DMS153 treated with DMSO at 0.1 percent for 48 hours (cell line): ENCODE results near the gene WNT9A.
"Not testable (repeated sequence)": the region's sequence is repeated elsewhere in the genome, so short reads cannot be mapped to it uniquely, and the experiment has no call there.

Source experiments
- DNase-seq: peaks from one replicate; lab custom pipeline; 2025; ENCODE audit not compliant: unreplicated experiment; lab: John Stamatoyannopoulos, UW

The WNT9A gene, protein sequence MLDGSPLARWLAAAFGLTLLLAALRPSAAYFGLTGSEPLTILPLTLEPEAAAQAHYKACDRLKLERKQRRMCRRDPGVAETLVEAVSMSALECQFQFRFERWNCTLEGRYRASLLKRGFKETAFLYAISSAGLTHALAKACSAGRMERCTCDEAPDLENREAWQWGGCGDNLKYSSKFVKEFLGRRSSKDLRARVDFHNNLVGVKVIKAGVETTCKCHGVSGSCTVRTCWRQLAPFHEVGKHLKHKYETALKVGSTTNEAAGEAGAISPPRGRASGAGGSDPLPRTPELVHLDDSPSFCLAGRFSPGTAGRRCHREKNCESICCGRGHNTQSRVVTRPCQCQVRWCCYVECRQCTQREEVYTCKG

DNA sequence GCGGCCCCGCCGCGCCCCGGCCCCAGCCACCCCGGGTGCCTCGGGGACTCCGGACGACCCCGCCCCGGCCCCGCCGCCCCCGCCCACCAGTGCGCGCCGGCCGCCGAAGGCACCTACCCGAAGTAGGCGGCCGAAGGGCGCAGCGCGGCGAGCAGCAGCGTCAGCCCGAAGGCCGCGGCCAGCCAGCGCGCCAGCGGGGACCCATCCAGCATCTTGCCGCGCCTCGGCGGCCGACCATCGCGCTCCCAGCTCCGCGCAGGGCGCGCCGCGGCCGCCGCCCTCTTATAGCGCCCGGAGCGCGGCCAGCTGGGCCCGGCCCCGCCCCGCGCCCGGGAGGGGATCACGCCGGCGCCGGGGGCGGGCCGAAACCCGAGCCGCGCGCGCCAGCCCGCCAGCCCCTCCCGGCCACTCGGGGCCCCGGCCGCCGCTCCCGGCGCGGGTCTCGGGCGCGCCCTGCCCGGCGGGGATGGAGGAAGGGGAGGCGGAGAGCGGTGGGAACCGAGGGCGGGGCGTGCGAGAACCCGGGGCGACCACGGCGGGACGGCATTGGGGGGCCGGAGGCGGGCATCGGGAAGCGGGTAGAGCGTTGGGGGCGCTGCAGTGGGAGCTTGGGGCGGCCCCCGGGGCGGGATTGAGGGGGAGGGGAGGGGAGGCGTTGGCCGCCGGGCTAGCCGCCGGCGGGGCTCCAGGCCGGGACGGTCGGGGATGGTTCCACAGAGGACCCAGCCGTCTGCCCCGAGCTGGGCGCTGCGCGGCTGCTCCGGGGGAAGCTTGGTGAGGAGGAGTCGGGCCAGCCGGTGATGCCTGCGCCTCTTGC lies at the start of gene WNT9A:
Gene WNT9A, minus strand, starts transcription at position 257 of the 817 bp plus-strand sequence. Its CDS starts 45 bp downstream, at position 212.
- peak; percentile 24 for DNase-seq

DNA sequence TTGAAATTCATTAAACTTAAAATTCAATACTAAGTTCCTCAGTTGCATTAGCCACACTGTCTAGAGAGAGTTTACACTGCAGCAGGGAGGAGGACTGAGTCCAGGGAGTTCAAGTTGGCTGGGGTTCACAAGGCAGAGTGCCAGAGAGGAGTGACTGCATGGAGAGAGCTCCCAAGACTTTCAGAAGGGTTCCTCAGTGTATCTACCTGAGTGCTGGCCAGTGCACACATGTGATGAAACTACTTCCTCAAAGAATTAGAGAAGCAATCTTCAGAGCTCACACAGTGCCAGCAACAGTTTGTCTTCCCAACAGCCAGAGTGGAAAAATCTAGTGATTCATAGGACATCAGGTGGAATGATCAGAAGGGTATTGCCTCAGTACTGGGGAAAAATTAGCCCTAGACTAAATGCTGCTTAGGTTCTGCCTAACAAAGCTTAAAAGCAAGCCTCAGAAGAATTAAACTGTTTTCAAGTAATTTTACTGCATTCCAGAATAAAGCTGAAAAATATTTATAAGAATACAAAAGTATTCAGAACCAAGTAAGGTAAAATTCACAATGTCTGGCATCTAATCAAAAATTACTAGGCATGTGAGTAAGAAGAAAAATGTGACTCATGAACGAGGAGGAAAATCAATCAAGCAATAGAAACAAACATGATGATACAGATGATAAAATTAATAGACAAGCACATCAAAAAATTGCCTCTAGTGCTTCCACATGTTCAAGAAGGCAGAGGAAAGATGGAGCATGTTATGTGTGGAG lies 48.6 kb upstream of the WNT9A start:
- no peak for DNase-seq

- no peak for DNase-seq
Measured at GRCh38 chr1:227994632-227995300, 47.0 kb upstream of the WNT9A start.

GRCh38 chr1:227987181-227987580 lies 39.4 kb upstream of the WNT9A start:
- no peak for DNase-seq

DNA sequence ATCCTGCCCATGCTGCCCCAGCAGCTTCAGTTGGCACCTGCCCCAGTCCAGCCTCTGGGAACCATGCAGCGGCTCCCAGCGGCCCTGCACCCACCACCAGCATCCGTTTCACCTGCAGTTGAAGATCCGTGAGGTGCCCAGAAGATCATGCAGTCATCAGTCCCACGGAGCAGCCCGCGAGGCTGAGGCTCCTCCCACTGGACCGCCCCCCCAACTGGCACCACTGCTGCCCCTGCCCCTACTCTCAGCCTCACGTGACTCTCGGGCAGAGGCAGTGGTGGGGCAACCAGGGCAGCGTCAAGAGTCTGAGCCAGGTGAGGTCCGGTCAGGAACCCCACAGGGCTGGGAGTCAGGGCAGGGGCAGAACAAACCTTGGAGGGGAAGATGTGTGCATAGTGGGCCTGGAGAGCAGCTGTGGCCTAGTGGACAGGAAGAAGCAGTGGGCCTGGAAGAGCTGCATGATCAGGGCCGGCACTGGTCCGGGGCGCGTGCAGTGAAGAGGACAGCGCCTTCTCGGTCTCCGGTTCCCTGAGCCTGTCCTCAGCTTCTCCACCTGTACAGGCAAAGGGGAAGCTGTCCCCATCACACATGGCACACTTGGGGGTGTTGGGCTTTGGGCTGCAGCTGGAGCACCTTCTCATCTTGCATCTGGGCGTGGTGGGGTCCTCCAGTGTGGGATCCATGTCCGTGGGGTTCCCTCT lies 28.0 kb upstream of the WNT9A start:
- DNase-seq = not testable (repeated sequence)

- not testable (repeated sequence) for DNase-seq
Measured at GRCh38 chr1:227973724-227974288, 26.1 kb upstream of the WNT9A start.

GRCh38 chr1:227972843-227973374 lies 25.2 kb upstream of the WNT9A start:
- DNase-seq = not testable (repeated sequence)

- DNase-seq = not testable (repeated sequence)
Measured at GRCh38 chr1:227972283-227972679, 24.5 kb upstream of the WNT9A start.

GRCh38 chr1:227971643-227972282 lies 24.0 kb upstream of the WNT9A start:
- not testable (repeated sequence) for DNase-seq

GRCh38 chr1:227971216-227971615 lies 23.5 kb upstream of the WNT9A start:
- DNase-seq = not testable (repeated sequence)

- not testable (repeated sequence) for DNase-seq
Measured at GRCh38 chr1:227970076-227970995, 22.6 kb upstream of the WNT9A start.

DNA sequence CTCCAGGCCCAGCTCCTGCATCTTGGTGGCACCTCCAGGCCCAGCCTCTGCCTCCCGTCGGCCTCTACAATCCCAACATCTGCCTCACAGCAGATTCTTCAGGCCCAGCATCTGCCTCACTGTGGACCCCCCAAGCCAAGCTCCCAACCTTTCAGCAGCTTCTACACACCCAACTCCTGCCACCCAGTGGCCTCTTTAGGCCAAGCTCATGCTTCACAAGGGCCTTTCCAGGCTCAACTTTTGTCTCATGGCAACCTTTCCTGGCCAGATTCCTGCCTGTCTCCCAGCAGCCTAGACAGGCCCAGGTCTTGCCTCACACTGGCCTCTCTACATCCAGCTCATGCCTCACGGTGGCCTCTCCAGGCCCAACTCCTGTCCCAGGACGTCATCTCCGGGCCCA lies 20.1 kb upstream of the WNT9A start:
- DNase-seq = not testable (repeated sequence)

DNA sequence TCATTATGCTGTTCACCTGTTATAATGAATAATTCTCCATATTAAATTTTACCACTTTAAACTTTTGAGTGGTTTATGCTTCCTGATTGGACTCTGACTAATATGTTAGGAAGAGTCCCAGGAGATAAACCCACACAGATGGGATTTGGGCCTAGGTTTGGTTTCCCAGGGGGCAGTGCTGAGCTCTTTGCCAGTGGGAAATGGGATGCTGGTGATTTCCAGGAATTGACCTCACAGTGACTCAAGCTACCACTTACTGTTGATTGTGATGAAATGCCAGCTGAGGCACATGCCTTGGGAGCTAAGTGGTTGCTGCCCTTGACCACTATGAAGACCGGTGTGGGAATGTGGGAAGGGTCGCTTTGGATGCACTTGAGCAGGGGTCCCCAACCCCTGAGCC lies 19.0 kb upstream of the WNT9A start:
- DNase-seq = not testable (repeated sequence)

DNA sequence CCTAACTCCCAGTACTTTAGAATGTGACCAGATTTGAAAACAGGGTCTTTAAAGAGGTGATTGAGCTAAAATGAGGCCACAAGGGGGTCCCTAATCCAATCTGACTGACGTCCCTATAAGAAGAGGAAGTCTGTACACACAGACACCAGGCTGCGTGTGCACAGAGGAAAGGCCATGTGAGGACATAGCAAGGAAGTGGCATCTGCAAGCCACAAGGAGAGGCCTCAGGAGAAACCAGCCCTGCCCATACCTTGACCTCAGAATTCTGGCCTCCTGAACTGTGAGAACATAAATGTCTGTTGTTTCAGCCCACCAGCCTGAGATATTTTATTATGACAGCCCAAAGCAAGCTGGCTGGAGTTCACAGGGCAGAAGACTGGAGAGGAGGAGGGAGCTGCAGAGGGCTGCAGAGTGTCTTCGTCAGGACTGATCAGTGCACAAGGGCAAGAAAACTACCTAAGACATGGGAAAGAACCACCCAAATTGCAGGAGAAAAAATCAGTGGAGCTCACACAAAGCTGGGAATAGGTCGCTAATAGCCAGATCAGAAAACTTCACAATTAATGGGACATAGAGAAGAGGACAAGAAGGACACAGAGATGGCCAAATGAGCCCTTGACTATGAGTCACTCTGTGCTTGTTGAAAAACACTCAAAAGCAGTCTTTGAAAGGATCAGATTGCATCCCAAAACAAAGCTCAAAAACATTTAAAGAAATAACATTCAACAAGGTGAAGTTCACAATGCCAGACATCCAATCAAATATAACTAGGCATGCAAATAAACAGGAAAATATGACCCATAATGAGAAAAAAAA lies 14.1 kb upstream of the WNT9A start:
- no peak for DNase-seq

DNA sequence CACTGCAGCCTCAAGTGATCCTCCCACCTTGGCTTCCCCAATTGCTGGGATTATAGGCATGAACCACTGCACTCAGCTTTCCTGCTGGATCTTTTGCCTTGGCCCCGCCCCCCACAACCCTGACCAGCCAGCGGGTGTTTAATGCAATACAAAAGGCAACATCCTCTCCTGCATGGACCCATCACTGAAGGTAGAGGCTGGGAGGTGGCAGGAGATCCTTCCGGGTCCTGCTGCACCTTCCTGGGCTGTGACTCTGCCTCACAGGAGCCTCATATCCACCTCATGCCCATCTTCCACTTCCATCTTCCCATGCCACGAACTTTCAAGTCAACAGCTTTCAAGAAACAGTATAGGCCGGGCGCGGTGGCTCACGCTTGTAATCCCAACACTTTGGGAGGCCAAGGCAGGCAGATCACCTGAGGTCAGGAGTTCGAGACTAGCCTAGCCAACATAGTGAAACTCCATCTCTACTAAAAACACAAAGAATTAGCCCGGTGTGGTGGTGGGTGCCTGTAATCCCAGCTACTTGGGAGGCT lies 11.7 kb upstream of the WNT9A start:
- no peak for DNase-seq

DNA sequence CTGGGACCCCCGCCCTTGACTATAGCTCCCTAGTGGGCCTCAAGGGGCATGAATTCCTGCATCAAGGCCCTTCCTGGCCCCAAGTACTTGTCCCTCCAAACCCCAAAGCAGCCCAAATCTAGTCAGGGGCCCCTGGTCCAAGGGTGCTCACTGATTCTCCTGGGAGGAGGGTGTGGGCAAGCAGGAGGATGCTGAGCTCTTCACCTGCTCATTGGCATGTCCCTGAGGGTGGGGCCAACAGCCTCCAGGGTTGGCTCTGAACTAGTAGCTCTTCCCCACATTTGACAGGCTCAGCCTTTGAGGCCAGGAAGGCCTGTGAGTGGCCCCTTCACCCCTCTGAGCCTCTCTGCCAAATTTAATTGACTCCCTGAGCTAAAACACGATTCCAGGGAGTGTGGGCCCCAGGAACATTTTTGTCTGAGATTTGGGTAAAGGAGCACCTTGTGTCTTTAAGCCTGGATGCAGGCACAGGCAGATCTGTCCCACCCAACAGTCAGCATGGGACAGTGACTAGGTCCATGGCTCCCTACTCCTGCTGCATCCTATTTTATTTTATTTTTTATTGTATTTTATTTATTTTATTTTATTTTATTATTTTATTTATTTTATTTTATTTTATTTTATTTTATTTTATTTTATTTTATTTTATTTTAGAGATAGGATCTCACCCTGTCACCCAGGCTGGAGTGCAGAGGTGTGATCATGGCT lies 11.0 kb upstream of the WNT9A start:
- no peak for DNase-seq
